Upper lobe of left lung (tissue), 4 donors: ENCODE data around the gene STAP2.

Experiments used
- POLR2A ChIP-seq, 4 donors: fragments of 450-650 bp; IDR thresholded peaks; one replicate each; pipeline ENCODE4 v1.5.1; 2016 to 2017; ENCODE audit warnings: antibody characterized with exemption in 4 of 4, mild to moderate bottlenecking in 2 of 4
- TF ChIP-seq, protein P1 (sequence below), 6 experiments: fragments of 450-650 bp in 4 of 6; fragments of 200-600 bp in 2 of 6; sonication (generic) in 2 of 6; IDR thresholded peaks; one replicate each; pipeline ENCODE4 v1.5.1; 2016 to 2019; ENCODE audit warnings: antibody characterized with exemption in 6 of 6

DNA sequence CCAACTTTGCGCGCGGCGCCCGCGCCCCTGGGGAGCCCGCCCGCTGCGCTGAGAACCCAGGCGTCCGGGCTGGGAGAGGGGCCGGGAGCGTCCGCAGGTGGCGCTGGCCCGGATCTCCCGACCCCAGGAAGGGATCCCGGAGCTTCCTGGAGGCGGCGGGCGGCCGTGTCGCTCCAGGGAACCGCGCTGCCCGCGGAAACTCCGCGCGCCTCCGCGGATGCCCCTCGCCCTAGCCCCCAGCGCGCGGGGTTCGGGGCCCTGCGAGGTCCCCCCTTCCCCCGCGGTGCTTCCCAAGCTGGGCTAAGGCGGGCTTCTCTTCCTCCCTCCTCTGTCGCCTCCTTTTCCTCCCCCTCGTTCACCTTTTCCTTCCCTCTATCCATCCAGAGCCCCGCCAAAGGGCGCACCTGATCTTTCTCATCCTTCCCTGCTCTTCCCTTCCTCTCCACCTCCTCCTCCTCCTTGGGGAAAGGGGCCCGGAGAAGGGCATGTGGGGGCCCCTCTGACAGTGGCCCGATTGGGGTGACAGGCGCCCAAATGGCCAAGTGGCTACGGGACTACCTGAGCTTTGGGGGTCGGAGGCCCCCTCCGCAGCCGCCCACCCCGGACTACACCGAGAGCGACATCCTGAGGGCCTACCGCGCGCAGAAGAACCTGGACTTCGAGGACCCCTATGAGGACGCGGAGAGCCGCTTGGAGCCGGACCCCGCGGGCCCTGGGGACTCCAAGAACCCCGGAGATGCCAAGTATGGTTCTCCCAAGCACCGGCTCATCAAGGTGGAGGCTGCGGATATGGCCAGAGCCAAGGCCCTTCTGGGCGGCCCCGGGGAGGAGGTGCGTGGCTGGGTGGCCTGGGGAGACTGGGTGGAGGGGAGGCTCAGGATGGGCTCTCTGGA, 58.9 kb downstream of the STAP2 start:
- TF ChIP-seq POLR2A (IDR thresholded peaks at IDR 0.05) = no peak
- TF ChIP-seq, protein P1, sequence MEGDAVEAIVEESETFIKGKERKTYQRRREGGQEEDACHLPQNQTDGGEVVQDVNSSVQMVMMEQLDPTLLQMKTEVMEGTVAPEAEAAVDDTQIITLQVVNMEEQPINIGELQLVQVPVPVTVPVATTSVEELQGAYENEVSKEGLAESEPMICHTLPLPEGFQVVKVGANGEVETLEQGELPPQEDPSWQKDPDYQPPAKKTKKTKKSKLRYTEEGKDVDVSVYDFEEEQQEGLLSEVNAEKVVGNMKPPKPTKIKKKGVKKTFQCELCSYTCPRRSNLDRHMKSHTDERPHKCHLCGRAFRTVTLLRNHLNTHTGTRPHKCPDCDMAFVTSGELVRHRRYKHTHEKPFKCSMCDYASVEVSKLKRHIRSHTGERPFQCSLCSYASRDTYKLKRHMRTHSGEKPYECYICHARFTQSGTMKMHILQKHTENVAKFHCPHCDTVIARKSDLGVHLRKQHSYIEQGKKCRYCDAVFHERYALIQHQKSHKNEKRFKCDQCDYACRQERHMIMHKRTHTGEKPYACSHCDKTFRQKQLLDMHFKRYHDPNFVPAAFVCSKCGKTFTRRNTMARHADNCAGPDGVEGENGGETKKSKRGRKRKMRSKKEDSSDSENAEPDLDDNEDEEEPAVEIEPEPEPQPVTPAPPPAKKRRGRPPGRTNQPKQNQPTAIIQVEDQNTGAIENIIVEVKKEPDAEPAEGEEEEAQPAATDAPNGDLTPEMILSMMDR (IDR thresholded peaks at IDR 0.05) = no peak
